Neural progenitor cell (in vitro differentiated cells): ENCODE data around the gene TBC1D3B. TPM values are rescaled to one million over a fixed set of nuclear protein-coding genes. Genes with fewer than 3 reads are reported as not detected.

Experiments used
- DNase-seq: peaks from one replicate; pipeline ENCODE4 v3.0.0-alpha.2; 2016; ENCODE audit warnings: low spot score
- H2AFZ ChIP-seq: fragments of 200-600 bp; sonication (generic); replicated peaks from 2 replicates; pipeline ENCODE4 v1.6.1; 2016; ENCODE audit warnings: antibody characterized with exemption
- H3F3A ChIP-seq: fragments of 200-600 bp; sonication (generic); 2 replicates; pipeline ENCODE4 v1.6.1; 2016; ENCODE audit warnings: antibody characterized with exemption, low read depth
- H3K27ac ChIP-seq: fragments of 200-600 bp; sonication (generic); 2 replicates; pipeline ENCODE4 v1.5.1; 2016; ENCODE audit warnings: mild to moderate bottlenecking
- H3K27me3 ChIP-seq: fragments of 200-600 bp; sonication (generic); 2 replicates; pipeline ENCODE4 v1.6.1; 2016; ENCODE audit warnings: mild to moderate bottlenecking, moderate library complexity
- H3K36me3 ChIP-seq: fragments of 200-600 bp; sonication (generic); 2 replicates; pipeline ENCODE4 v1.5.1; 2016
- H3K4me1 ChIP-seq: fragments of 200-600 bp; sonication (generic); 2 replicates; pipeline ENCODE4 v1.6.1; 2016; ENCODE audit warnings: mixed run types
- H3K4me2 ChIP-seq: fragments of 200-600 bp; sonication (generic); 2 replicates; pipeline ENCODE4 v1.6.1; 2016
- H3K4me3 ChIP-seq: fragments of 200-600 bp; sonication (generic); 2 replicates; pipeline ENCODE4 v1.5.1; 2016
- H3K79me2 ChIP-seq: fragments of 200-600 bp; sonication (generic); 2 replicates; pipeline ENCODE4 v1.6.1; 2016; ENCODE audit warnings: low read depth
- H3K9ac ChIP-seq: fragments of 200-600 bp; sonication (generic); 2 replicates; pipeline ENCODE4 v1.6.1; 2016
- H3K9me3 ChIP-seq: fragments of 200-600 bp; sonication (generic); 2 replicates; pipeline ENCODE4 v1.5.1; 2016; ENCODE audit warnings: low read depth
- H4K20me1 ChIP-seq: fragments of 200-600 bp; sonication (generic); 2 replicates; pipeline ENCODE4 v1.6.1; 2016; ENCODE audit warnings: low read depth
- H3K27ac Mint-ChIP-seq: 3 replicates; pipeline ENCODE4 v1.8.0; 2021; ENCODE audit warnings: mixed read lengths
- H3K27me3 Mint-ChIP-seq: 2 replicates; pipeline ENCODE4 v1.8.0; 2022; ENCODE audit warnings: low read depth, mild to moderate bottlenecking, inconsistent platforms, moderate library complexity, mixed read lengths; ENCODE audit not compliant: insufficient read depth
- H3K36me3 Mint-ChIP-seq: 3 replicates; pipeline ENCODE4 v1.8.0; 2021; ENCODE audit warnings: mixed read lengths
- H3K4me1 Mint-ChIP-seq: 3 replicates; pipeline ENCODE4 v1.8.0; 2021; ENCODE audit warnings: mixed read lengths
- H3K4me3 Mint-ChIP-seq: 3 replicates; pipeline ENCODE4 v1.8.0; 2021; ENCODE audit warnings: mild to moderate bottlenecking, moderate library complexity, mixed read lengths
- H3K9me3 Mint-ChIP-seq: 3 replicates; pipeline ENCODE4 v1.8.0; 2020; ENCODE audit warnings: mixed read lengths
- EZH2 ChIP-seq: fragments of 200-600 bp; sonication (generic); IDR thresholded peaks from 2 replicates; pipeline ENCODE4 v1.6.1; 2017; ENCODE audit warnings: antibody characterized with exemption, mild to moderate bottlenecking, moderate library complexity
- EZH2phosphoT487 ChIP-seq: fragments of 200-600 bp; sonication (generic); IDR thresholded peaks from 2 replicates; pipeline ENCODE4 v1.6.1; 2017; ENCODE audit warnings: antibody characterized with exemption
- total RNA-seq: library from RNA; depleted of rRNA; stranded (reverse); fragments of >200 nt; gene quantifications from 2 replicates; pipeline ENCODE4 v1.2.3, GENCODE V29; 2015; ENCODE audit warnings: low replicate concordance
- TF ChIP-seq, protein P1 (sequence below): fragments of 200-600 bp; sonication (generic); IDR thresholded peaks from 2 replicates; pipeline ENCODE4 v1.5.1; 2017; ENCODE audit warnings: antibody characterized with exemption, mild to moderate bottlenecking

TBC1D3B gene
- total RNA-seq, 1 donor from 2014 or later = not detected

DNA sequence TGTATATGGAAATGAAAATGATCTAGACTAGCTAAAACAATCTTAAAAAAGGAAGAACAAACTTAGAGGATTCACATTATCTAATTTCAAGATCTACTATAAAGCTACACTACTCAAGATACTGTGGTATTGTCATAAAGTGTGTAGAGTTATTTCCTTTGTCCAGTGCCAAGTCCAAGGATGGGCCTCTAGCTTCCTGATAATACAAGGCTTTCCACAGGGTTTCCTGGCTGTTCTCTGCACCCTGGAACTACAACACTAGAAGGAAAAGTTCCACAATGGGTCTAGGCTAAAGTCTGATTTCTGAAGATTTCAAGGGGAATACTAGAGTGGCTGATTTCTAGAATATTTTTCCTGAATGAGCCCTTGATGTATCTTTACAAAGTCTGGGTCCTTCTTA, 34.2 kb downstream of the TBC1D3B start:
- H3K4me3 Mint-ChIP-seq = no peak overlapping the region
- Histone ChIP-seq H3K79me2 (no peaks in the 10 kb centered on the region), H3K27ac (no peak overlapping the region), H2AFZ (no peak overlapping the region), H3K4me3 (no peak overlapping the region), H3K4me1 (peaks cover 8% of the 10 kb centered on the region), H3K27me3 (peaks cover 54% of the 10 kb centered on the region), H3K36me3 (no peaks in the 10 kb centered on the region), H3K9ac (no peak overlapping the region), H3K9me3 (no peaks in the 10 kb centered on the region), H4K20me1 (no peaks in the 10 kb centered on the region), H3K4me2 (no peak overlapping the region), H3F3A (no peaks in the 10 kb centered on the region)
- peaks cover 5% of the 10 kb centered on the region for H3K9me3 Mint-ChIP-seq
- peaks cover 6% of the 10 kb centered on the region for H3K27me3 Mint-ChIP-seq
- H3K27ac Mint-ChIP-seq = no peak overlapping the region
- H3K4me1 Mint-ChIP-seq = no peaks in the 10 kb centered on the region
- TF ChIP-seq EZH2 (no peak), EZH2phosphoT487 (no peak)
- TF ChIP-seq, protein P1, sequence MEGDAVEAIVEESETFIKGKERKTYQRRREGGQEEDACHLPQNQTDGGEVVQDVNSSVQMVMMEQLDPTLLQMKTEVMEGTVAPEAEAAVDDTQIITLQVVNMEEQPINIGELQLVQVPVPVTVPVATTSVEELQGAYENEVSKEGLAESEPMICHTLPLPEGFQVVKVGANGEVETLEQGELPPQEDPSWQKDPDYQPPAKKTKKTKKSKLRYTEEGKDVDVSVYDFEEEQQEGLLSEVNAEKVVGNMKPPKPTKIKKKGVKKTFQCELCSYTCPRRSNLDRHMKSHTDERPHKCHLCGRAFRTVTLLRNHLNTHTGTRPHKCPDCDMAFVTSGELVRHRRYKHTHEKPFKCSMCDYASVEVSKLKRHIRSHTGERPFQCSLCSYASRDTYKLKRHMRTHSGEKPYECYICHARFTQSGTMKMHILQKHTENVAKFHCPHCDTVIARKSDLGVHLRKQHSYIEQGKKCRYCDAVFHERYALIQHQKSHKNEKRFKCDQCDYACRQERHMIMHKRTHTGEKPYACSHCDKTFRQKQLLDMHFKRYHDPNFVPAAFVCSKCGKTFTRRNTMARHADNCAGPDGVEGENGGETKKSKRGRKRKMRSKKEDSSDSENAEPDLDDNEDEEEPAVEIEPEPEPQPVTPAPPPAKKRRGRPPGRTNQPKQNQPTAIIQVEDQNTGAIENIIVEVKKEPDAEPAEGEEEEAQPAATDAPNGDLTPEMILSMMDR = no peak
- DNase-seq = no peak
- no peaks in the 10 kb centered on the region for H3K36me3 Mint-ChIP-seq

DNA sequence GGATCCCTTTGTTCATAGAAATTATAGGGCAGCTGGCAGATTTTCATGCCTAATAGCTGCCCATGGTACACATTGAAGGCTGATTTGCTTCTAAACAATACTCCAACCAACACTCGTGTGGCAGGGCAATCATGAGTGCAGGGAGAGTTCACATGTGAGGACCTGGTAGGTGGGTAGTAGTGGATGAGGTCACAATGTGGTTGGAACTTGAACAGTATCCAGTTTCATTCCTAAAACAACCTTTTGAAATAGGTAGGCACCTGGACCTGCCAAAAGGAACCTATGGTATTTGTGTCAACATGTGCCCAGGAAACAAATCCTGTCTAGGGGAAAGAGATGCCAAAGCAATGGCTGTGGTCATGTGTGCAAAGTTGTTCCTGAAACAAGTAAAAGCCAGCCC, 40.0 kb downstream of the TBC1D3B start:
- Histone ChIP-seq H3K27me3 (peaks cover 5% of the 10 kb centered on the region), H3K36me3 (no peaks in the 10 kb centered on the region), H3K9ac (no peak overlapping the region), H3K9me3 (no peaks in the 10 kb centered on the region), H3K4me2 (no peak overlapping the region), H2AFZ (no peak overlapping the region), H3K4me3 (no peak overlapping the region), H3K27ac (no peak overlapping the region), H4K20me1 (no peaks in the 10 kb centered on the region), H3K79me2 (no peaks in the 10 kb centered on the region), H3F3A (no peaks in the 10 kb centered on the region), H3K4me1 (peaks cover 5% of the 10 kb centered on the region)
- Mint-ChIP-seq H3K4me3 (no peak overlapping the region), H3K27me3 (peaks cover 6% of the 10 kb centered on the region), H3K4me1 (peaks cover 4% of the 10 kb centered on the region), H3K9me3 (no peaks in the 10 kb centered on the region), H3K27ac (no peak overlapping the region), H3K36me3 (no peaks in the 10 kb centered on the region)
- TF ChIP-seq, protein P1 = no peak
- TF ChIP-seq EZH2phosphoT487 = no peak
- DNase-seq = no peak

DNA sequence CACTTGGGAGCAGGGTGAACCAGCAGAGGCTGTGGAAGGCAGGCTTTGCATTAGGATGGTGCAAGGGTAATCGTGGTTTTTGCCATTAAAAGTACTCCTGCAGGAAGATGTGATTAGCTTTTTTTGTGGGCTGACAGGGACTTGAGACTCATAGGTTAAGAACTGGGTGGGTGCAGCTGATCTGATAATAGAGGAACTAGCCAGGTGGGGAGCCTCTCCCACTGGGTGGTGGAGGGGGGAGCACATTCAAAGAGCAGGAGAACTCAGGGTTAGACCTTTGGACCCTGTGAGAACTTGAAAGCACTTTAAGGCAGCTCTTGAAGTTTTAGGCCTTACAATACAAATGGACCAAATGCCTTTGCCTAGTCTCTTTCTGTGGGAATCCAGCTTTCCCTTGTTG, 40.4 kb downstream of the TBC1D3B start:
- Mint-ChIP-seq H3K4me1 (peaks cover 4% of the 10 kb centered on the region), H3K27me3 (peaks cover 6% of the 10 kb centered on the region), H3K36me3 (no peaks in the 10 kb centered on the region), H3K27ac (no peak overlapping the region), H3K9me3 (no peaks in the 10 kb centered on the region), H3K4me3 (no peak overlapping the region)
- Histone ChIP-seq H3F3A (no peaks in the 10 kb centered on the region), H3K79me2 (no peaks in the 10 kb centered on the region), H3K4me3 (no peak overlapping the region), H3K27ac (no peak overlapping the region), H3K36me3 (no peaks in the 10 kb centered on the region), H3K9ac (no peak overlapping the region), H4K20me1 (no peaks in the 10 kb centered on the region), H3K9me3 (no peaks in the 10 kb centered on the region), H3K4me1 (peaks cover 5% of the 10 kb centered on the region), H3K4me2 (no peak overlapping the region), H3K27me3 (peaks cover 2% of the 10 kb centered on the region), H2AFZ (no peak overlapping the region)
- no peak for DNase-seq
- TF ChIP-seq EZH2 (no peak), EZH2phosphoT487 (no peak)
- TF ChIP-seq, protein P1 = no peak
